Measurements from ENCODE around the gene TRA2B.

- TF ChIP-seq, protein P1, sequence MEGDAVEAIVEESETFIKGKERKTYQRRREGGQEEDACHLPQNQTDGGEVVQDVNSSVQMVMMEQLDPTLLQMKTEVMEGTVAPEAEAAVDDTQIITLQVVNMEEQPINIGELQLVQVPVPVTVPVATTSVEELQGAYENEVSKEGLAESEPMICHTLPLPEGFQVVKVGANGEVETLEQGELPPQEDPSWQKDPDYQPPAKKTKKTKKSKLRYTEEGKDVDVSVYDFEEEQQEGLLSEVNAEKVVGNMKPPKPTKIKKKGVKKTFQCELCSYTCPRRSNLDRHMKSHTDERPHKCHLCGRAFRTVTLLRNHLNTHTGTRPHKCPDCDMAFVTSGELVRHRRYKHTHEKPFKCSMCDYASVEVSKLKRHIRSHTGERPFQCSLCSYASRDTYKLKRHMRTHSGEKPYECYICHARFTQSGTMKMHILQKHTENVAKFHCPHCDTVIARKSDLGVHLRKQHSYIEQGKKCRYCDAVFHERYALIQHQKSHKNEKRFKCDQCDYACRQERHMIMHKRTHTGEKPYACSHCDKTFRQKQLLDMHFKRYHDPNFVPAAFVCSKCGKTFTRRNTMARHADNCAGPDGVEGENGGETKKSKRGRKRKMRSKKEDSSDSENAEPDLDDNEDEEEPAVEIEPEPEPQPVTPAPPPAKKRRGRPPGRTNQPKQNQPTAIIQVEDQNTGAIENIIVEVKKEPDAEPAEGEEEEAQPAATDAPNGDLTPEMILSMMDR (IDR thresholded peaks at IDR 0.05; ENCODE audit: poor library complexity, severe bottlenecking): no peak
- TF ChIP-seq EZH2 (IDR thresholded peaks at IDR 0.05; ENCODE audit: borderline replicate concordance, insufficient read depth, low read length, poor library complexity, severe bottlenecking): no peak
- TF ChIP-seq POLR2AphosphoS5 (IDR thresholded peaks at IDR 0.05): no peak
- no peak for TF ChIP-seq EP300 (conservative IDR thresholded peaks at IDR 0.05; ENCODE audit: poor library complexity, severe bottlenecking)
- no peak for TF ChIP-seq SMC3 (conservative IDR thresholded peaks at IDR 0.05; ENCODE audit: poor library complexity)
- TF ChIP-seq REST (IDR thresholded peaks at IDR 0.05; ENCODE audit: borderline replicate concordance): no peak
Measured at GRCh38 chr3:185986198-185986777, 48.5 kb upstream of the TRA2B start.
